HepG2 (cell line): ENCODE measurements around the gene HSPA1B. TPM values are rescaled to one million over a fixed set of nuclear protein-coding genes. Genes with fewer than 3 reads are reported as not detected.

Experiments used
- ARID2 ChIP-seq: sonication (generic); formaldehyde crosslinking; IDR thresholded peaks from 2 replicates; pipeline ENCODE4 v1.8.1; 2022; ENCODE audit warnings: mild to moderate bottlenecking, missing genetic modification reagents, borderline replicate concordance
- CEBPG ChIP-seq: IDR thresholded peaks from 2 replicates; pipeline ENCODE4 v1.6.1; 2016
- EP300 ChIP-seq, 3 experiments: sonication (generic) in 1 of 3; formaldehyde crosslinking in 1 of 3; IDR thresholded peaks; 2 replicates each; pipeline versions ENCODE4 v1.5.1 to v1.6.1; 2011 to 2020; ENCODE audit warnings: low read depth in 2 of 3, low read length in 2 of 3, borderline replicate concordance in 1 of 3, improper control_type of control experiment in 1 of 3, mild to moderate bottlenecking in 1 of 3, missing genetic modification reagents in 1 of 3, moderate library complexity in 1 of 3
- IRF9 ChIP-seq: sonication (generic); formaldehyde crosslinking; IDR thresholded peaks from 2 replicates; pipeline ENCODE4 v1.8.0; 2022; ENCODE audit warnings: missing genetic modification reagents, mild to moderate bottlenecking, borderline replicate concordance
- MAF1 ChIP-seq: sonication (generic); formaldehyde crosslinking; IDR thresholded peaks from 2 replicates; pipeline ENCODE4 v1.5.0; 2020; ENCODE audit warnings: missing genetic modification reagents, borderline replicate concordance
- NFIC ChIP-seq: IDR thresholded peaks from 2 replicates; pipeline ENCODE4 v1.6.1; 2012; ENCODE audit warnings: mild to moderate bottlenecking, low read length, inconsistent platforms
- SOX6 ChIP-seq, 2 experiments: fragments of 450-650 bp in 1 of 2; sonication (generic) in 1 of 2; formaldehyde crosslinking in 1 of 2; IDR thresholded peaks; 2 replicates each; pipeline versions ENCODE4 v1.4.0 to v1.6.1; 2017 to 2020; ENCODE audit warnings: antibody characterized with exemption in 1 of 2, mild to moderate bottlenecking in 1 of 2, missing genetic modification reagents in 1 of 2
- ZEB1 ChIP-seq: IDR thresholded peaks from 2 replicates; pipeline ENCODE4 v1.6.1; 2012; ENCODE audit warnings: mild to moderate bottlenecking, low read depth, inconsistent platforms; ENCODE audit not compliant: insufficient replicate concordance
- ZNF251 ChIP-seq: sonication (generic); formaldehyde crosslinking; IDR thresholded peaks from 2 replicates; pipeline ENCODE4 v1.9.0; 2021; ENCODE audit warnings: mild to moderate bottlenecking, missing genetic modification reagents
- ZNF280D ChIP-seq: sonication (generic); formaldehyde crosslinking; IDR thresholded peaks from 2 replicates; pipeline ENCODE4 v1.5.1; 2020; ENCODE audit warnings: mild to moderate bottlenecking, missing genetic modification reagents
- ZNF430 ChIP-seq: sonication (generic); formaldehyde crosslinking; IDR thresholded peaks from 2 replicates; pipeline ENCODE4 v1.9.0; 2021; ENCODE audit warnings: mild to moderate bottlenecking, missing genetic modification reagents
- ZNF570 ChIP-seq: sonication (generic); formaldehyde crosslinking; IDR thresholded peaks from 2 replicates; pipeline ENCODE4 v1.4.0; 2020; ENCODE audit warnings: mild to moderate bottlenecking, missing genetic modification reagents, borderline replicate concordance
- ZNF607 ChIP-seq: sonication (generic); formaldehyde crosslinking; IDR thresholded peaks from 2 replicates; pipeline ENCODE4 v1.5.1; 2020; ENCODE audit warnings: missing genetic modification reagents, mild to moderate bottlenecking, borderline replicate concordance
- ZSCAN29 ChIP-seq: sonication (generic); formaldehyde crosslinking; conservative IDR thresholded peaks from 2 replicates; pipeline ENCODE4 v1.4.0; 2020; ENCODE audit warnings: mild to moderate bottlenecking, missing genetic modification reagents
- polyA plus RNA-seq, 8 experiments: library from polyadenylated mRNA; depleted of rRNA in 3 of 8; stranded (reverse) in 7 of 8; unstranded in 1 of 8; fragments of >200 nt; fragmentation: Illumina TruSeq in 4 of 8; extraction: Trizol in 4 of 8; gene quantifications; 2 replicates each; pipeline versions ENCODE4 v1.2.1 to v1.2.3, GENCODE V29; 2011 to 2016; ENCODE audit warnings: low read depth in 4 of 8, missing spikeins in 1 of 8, mixed read lengths in 1 of 8; ENCODE audit not compliant: insufficient read depth in 1 of 8
- total RNA-seq, 5 experiments: library from RNA; depleted of rRNA; stranded (reverse); fragments of >200 nt; fragmentation: Illumina TruSeq; extraction: Trizol; gene quantifications; 2 replicates each; pipeline ENCODE4 v1.2.3, GENCODE V29; 2016; ENCODE audit warnings: low read depth in 1 of 5
- TF ChIP-seq, protein P1 (sequence below): sonication (generic); formaldehyde crosslinking; IDR thresholded peaks from 2 replicates; pipeline ENCODE4 v1.4.0; 2020; ENCODE audit warnings: missing genetic modification reagents, borderline replicate concordance
- TF ChIP-seq, protein P2 (sequence below): sonication (generic); formaldehyde crosslinking; IDR thresholded peaks from 2 replicates; pipeline ENCODE4 v1.8.0; 2022; ENCODE audit warnings: mild to moderate bottlenecking, missing genetic modification reagents, borderline replicate concordance
- TF ChIP-seq, protein P3 (sequence below): IDR thresholded peaks from 2 replicates; pipeline ENCODE4 v1.6.1; 2012; ENCODE audit warnings: inconsistent platforms

The HSPA1B gene
- total and polyA plus RNA-seq, 2 of the 13 experiments (the other 11 are each of a cell fraction or from before 2014, with no cell fraction given): 26.0 to 186 TPM

DNA sequence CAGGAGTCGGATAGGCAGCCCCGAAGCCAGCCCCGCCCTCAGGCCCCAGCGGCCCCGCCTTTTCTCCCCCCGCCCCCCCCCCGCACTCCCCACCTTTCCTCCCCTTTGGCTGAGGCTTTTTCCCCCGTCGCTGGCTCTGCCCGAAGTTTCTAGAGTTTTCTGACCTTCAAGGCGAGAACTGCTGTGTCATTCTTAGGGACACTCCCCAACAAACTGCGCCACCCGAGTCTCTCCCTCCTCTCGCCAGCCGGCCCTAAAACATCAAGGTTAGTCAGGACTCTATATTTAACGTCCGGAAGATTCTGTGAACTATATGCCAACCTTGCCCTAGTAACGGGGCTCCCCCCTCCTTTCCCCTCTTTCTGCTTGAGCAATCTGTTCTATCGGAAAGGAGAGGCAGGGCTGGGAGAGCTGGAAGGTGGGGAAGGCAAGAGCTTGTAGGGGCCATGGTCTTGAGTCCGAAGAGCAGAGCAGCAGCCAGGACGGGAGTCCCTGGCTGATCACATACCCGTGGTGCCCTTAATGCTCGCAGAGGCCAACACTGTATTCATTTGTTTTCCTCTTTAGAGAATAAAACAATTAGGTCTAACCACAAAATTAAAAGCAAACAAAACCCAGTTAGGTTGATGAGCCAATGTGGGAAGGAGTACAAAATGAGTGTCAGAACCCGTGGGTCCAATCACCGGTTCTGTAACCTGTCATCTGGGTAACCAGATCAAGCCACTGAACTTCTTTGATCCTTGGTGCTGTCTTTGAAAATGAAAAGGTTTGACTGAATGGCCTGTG, 5.3 kb upstream of the HSPA1B start (continued):
- no peak; the same call in 1 of the 2 replicates for TF ChIP-seq ZNF280D (CRISPR knock-in tag)
- no peak for TF ChIP-seq ZSCAN29 (CRISPR knock-in tag)
- no peak for TF ChIP-seq SOX6 (IDR thresholded peaks at IDR 0.05)
- peak; percentile 44 for TF ChIP-seq SOX6 (CRISPR knock-in tag; IDR thresholded peaks at IDR 0.05)
- TF ChIP-seq ZEB1: no peak
- no peak for TF ChIP-seq ZNF570 (CRISPR knock-in tag)
- no peak; the same call in 1 of the 2 replicates for TF ChIP-seq MAF1 (CRISPR knock-in tag)
- peak; percentile 54 for TF ChIP-seq CEBPG
- no peak for TF ChIP-seq ZNF607 (CRISPR knock-in tag)
- no peak for TF ChIP-seq IRF9
- TF ChIP-seq, protein P1, sequence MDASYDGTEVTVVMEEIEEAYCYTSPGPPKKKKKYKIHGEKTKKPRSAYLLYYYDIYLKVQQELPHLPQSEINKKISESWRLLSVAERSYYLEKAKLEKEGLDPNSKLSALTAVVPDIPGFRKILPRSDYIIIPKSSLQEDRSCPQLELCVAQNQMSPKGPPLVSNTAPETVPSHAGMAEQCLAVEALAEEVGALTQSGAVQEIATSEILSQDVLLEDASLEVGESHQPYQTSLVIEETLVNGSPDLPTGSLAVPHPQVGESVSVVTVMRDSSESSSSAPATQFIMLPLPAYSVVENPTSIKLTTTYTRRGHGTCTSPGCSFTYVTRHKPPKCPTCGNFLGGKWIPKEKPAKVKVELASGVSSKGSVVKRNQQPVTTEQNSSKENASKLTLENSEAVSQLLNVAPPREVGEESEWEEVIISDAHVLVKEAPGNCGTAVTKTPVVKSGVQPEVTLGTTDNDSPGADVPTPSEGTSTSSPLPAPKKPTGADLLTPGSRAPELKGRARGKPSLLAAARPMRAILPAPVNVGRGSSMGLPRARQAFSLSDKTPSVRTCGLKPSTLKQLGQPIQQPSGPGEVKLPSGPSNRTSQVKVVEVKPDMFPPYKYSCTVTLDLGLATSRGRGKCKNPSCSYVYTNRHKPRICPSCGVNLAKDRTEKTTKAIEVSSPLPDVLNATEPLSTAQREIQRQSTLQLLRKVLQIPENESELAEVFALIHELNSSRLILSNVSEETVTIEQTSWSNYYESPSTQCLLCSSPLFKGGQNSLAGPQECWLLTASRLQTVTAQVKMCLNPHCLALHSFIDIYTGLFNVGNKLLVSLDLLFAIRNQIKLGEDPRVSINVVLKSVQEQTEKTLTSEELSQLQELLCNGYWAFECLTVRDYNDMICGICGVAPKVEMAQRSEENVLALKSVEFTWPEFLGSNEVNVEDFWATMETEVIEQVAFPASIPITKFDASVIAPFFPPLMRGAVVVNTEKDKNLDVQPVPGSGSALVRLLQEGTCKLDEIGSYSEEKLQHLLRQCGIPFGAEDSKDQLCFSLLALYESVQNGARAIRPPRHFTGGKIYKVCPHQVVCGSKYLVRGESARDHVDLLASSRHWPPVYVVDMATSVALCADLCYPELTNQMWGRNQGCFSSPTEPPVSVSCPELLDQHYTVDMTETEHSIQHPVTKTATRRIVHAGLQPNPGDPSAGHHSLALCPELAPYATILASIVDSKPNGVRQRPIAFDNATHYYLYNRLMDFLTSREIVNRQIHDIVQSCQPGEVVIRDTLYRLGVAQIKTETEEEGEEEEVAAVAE (CRISPR knock-in tag): no peak
- peak; percentile 80; the same call in 1 of the 2 replicates for TF ChIP-seq ZNF251
- peak; percentile 45; the same call in 1 of the 2 replicates for TF ChIP-seq ARID2 (CRISPR knock-in tag)
- TF ChIP-seq ZNF430 (CRISPR knock-in tag): peak; percentile 70; the same call in 1 of the 2 replicates
- TF ChIP-seq, protein P2, sequence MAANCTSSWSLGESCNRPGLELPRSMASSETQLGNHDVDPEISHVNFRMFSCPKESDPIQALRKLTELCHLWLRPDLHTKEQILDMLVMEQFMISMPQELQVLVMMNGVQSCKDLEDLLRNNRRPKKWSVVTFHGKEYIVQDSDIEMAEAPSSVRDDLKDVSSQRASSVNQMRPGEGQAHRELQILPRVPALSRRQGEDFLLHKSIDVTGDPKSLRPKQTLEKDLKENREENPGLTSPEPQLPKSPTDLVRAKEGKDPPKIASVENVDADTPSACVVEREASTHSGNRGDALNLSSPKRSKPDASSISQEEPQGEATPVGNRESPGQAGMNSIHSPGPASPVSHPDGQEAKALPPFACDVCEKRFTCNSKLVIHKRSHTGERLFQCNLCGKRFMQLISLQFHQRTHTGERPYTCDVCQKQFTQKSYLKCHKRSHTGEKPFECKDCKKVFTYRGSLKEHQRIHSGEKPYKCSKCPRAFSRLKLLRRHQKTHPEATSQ (CRISPR knock-in tag): no peak
- TF ChIP-seq NFIC: no peak
- TF ChIP-seq, protein P3, sequence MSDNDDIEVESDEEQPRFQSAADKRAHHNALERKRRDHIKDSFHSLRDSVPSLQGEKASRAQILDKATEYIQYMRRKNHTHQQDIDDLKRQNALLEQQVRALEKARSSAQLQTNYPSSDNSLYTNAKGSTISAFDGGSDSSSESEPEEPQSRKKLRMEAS: peak; percentile 56
- peak in 1 of 2 experiments; percentile 65; a peak in 2 of 4 replicates for TF ChIP-seq EP300 (IDR thresholded peaks at IDR 0.05; ENCODE audit: low read depth in 2 of 2, low read length in 2 of 2)
- TF ChIP-seq EP300 (CRISPR knock-in tag; IDR thresholded peaks at IDR 0.05; ENCODE audit: borderline replicate concordance): no peak
